PC-9 (cell line): ENCODE measurements around the gene SLC7A5. TPM values are rescaled to one million over a fixed set of nuclear protein-coding genes. Genes with fewer than 3 reads are reported as not detected.
"Not testable (repeated sequence)": the region's sequence is repeated elsewhere in the genome, so short reads cannot be mapped to it uniquely, and the experiment has no call there.

Source experiments
- BruUV-seq: library from RNA; stranded (reverse); fragments of 400-500 nt; replicated peaks from 2 replicates; lab custom pipeline; 2021; lab: Mats Ljungman, UMichigan
- CTCF ChIA-PET: fragments of 300-600 bp; sonication (Branson Sonifier 250); formaldehyde crosslinking; loops from one replicate; lab custom pipeline; 2022; ENCODE audit warnings: antibody characterized with exemption; lab: Charles Lee
- POLR2A ChIA-PET: fragments of 300-600 bp; sonication (Branson Sonifier 250); formaldehyde crosslinking; loops from one replicate; lab custom pipeline; 2022; ENCODE audit warnings: antibody characterized with exemption; ENCODE audit not compliant: unreplicated experiment; lab: Charles Lee
- DNase-seq, 2 experiments: peaks; one replicate each; pipeline versions ENCODE4 v3.0.0 to v3.0.0-alpha.2; 2015 to 2022; ENCODE audit warnings: mixed read lengths in 1 of 2
- H2AFZ ChIP-seq: fragments of 200-600 bp; sonication (generic); 2 replicates; pipeline ENCODE4 v1.8.1; 2017; ENCODE audit warnings: antibody characterized with exemption
- H3F3A ChIP-seq: fragments of 200-600 bp; sonication (generic); 2 replicates; pipeline ENCODE4 v1.8.1; 2017; ENCODE audit warnings: antibody characterized with exemption, mild to moderate bottlenecking, low read depth; ENCODE audit not compliant: insufficient read depth
- H3K27ac ChIP-seq: fragments of 200-600 bp; sonication (generic); 2 replicates; pipeline ENCODE4 v1.6.1; 2016; ENCODE audit warnings: mixed run types
- H3K27me3 ChIP-seq: fragments of 200-600 bp; sonication (generic); 2 replicates; pipeline ENCODE4 v1.6.1; 2016; ENCODE audit warnings: low read depth, mixed run types; ENCODE audit not compliant: insufficient read depth
- H3K36me3 ChIP-seq: fragments of 200-600 bp; sonication (generic); 2 replicates; pipeline ENCODE4 v1.6.1; 2016; ENCODE audit warnings: low read depth, mixed run types
- H3K4me1 ChIP-seq: fragments of 200-600 bp; sonication (generic); replicated peaks from 2 replicates; pipeline ENCODE4 v1.6.1; 2016; ENCODE audit warnings: mixed run types; ENCODE audit not compliant: insufficient read depth
- H3K4me2 ChIP-seq: fragments of 200-600 bp; sonication (generic); 2 replicates; pipeline ENCODE4 v1.6.1; 2017; ENCODE audit warnings: mixed run types
- H3K4me3 ChIP-seq: fragments of 200-600 bp; sonication (generic); 2 replicates; pipeline ENCODE4 v1.6.1; 2016; ENCODE audit warnings: mixed run types
- H3K79me2 ChIP-seq: fragments of 200-600 bp; sonication (generic); 2 replicates; pipeline ENCODE4 v1.6.1; 2017; ENCODE audit warnings: low read depth, mixed run types
- H3K9me2 ChIP-seq: fragments of 200-600 bp; sonication (generic); 2 replicates; pipeline ENCODE4 v1.8.1; 2017; ENCODE audit warnings: mild to moderate bottlenecking; ENCODE audit not compliant: insufficient read depth
- H3K9me3 ChIP-seq: fragments of 200-600 bp; sonication (generic); 2 replicates; pipeline ENCODE4 v1.8.1; 2016; ENCODE audit warnings: low read depth; ENCODE audit not compliant: insufficient read depth
- H4K20me1 ChIP-seq: fragments of 200-600 bp; sonication (generic); 2 replicates; pipeline ENCODE4 v1.8.1; 2017; ENCODE audit not compliant: insufficient read depth
- EZH2 ChIP-seq: fragments of 200-600 bp; sonication (generic); IDR thresholded peaks from 2 replicates; pipeline ENCODE4 v1.8.0; 2017; ENCODE audit warnings: antibody characterized with exemption, low read depth
- intact Hi-C: fragments of 100-400 bp; cut with micrococcal nuclease; formaldehyde crosslinking; loops from one replicate; pipeline ENCODE4 v1.10.0; 2022; ENCODE audit not compliant: unreplicated experiment
- total RNA-seq: library from RNA; stranded (reverse); gene quantifications from 2 replicates; pipeline ENCODE4 v1.2.3, GENCODE V29; 2021
- TF ChIP-seq, protein P1 (sequence below): fragments of 200-600 bp; sonication (generic); conservative IDR thresholded peaks from 2 replicates; pipeline ENCODE4 v1.6.1; 2017; ENCODE audit warnings: mixed run types, antibody characterized with exemption, mild to moderate bottlenecking, moderate library complexity

Gene SLC7A5
- total RNA-seq, 1 experiment from 2014 or later: 496 TPM

DNA sequence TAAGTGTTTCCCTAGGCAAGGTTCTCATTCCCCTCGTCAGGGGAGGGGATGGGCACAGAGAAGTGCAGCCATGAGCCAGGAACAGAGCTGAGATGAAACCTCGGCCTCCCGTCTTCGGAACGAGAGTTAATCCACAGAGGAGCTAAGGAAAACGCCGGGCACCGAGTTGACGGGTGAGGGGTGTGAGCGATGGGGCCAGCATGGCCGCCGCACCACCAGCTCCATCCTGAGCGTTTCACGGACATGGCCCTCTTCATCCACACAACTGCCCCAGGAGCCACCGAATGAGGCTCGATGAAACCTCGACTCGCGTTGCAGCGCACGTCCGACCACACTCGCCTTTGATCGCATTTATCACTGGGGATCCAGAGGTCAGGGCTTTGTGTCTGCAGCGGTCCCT is 45.5 kb upstream of the SLC7A5 start:
- H4K20me1 ChIP-seq: no peaks in the 10 kb centered on the region
- H3K9me2 ChIP-seq: no peaks in the 10 kb centered on the region
- no peak overlapping the region for H3K4me2 ChIP-seq
- peaks cover 7% of the 10 kb centered on the region; the same call in 1 of the 2 replicates for H3K27me3 ChIP-seq
- intact Hi-C loops: no loop called here
- no peak overlapping the region for H3K4me3 ChIP-seq
- no peaks in the 10 kb centered on the region for H3K9me3 ChIP-seq
- no peak overlapping the region for H2AFZ ChIP-seq
- CTCF ChIA-PET: no interaction called here
- no peaks in the 10 kb centered on the region for H3K79me2 ChIP-seq
- POLR2A ChIA-PET: no interaction called here
- no peaks in the 10 kb centered on the region; the same call in 1 of the 2 replicates for H3F3A ChIP-seq
- no peak for TF ChIP-seq EZH2
- TF ChIP-seq, protein P1, sequence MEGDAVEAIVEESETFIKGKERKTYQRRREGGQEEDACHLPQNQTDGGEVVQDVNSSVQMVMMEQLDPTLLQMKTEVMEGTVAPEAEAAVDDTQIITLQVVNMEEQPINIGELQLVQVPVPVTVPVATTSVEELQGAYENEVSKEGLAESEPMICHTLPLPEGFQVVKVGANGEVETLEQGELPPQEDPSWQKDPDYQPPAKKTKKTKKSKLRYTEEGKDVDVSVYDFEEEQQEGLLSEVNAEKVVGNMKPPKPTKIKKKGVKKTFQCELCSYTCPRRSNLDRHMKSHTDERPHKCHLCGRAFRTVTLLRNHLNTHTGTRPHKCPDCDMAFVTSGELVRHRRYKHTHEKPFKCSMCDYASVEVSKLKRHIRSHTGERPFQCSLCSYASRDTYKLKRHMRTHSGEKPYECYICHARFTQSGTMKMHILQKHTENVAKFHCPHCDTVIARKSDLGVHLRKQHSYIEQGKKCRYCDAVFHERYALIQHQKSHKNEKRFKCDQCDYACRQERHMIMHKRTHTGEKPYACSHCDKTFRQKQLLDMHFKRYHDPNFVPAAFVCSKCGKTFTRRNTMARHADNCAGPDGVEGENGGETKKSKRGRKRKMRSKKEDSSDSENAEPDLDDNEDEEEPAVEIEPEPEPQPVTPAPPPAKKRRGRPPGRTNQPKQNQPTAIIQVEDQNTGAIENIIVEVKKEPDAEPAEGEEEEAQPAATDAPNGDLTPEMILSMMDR: no peak
- no peak overlapping the region for H3K27ac ChIP-seq
- no peaks in the 10 kb centered on the region for H3K4me1 ChIP-seq
- DNase-seq: no peak
- BruUV-seq: no TSS peak
- H3K36me3 ChIP-seq: no peaks in the 10 kb centered on the region

DNA sequence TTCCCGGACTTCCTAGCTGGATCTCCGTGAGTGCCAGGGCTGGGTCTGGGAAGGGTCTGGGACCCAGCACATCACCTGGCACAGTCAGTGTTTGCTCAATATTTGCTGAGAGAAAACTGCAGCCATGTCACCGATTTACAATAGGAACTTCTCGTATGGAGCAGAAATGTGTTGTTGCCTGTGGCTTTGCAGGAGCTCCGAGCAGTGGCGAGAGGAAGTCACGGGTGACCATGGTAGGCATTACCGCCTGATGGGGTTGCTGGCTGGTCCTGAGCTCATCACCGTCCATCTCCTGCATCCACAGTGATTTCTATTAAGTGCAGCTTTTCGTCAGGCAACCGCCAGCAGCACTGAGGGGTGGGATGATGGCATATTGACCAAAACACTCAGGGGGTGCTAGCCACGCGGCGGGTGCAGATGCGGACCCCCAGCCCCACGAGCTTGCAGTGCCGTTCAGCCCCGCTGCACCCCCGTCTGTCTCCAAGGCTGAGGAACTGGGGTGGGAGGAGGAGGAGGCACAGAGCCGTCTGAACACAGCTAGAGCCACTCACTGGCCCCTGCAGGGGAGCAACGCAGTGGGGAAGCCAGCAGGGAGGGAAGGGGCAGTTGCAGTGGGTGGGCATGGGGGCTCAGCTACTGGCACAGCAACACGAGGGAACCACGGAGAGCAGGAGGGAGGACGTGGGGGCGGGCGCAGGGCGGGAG is 44.9 kb upstream of the SLC7A5 start:
- BruUV-seq, H3K4me1 ChIP-seq, DNase-seq, H2AFZ ChIP-seq, H4K20me1 ChIP-seq, POLR2A ChIA-PET, H3K27me3 ChIP-seq, H3F3A ChIP-seq, H3K9me2 ChIP-seq, H3K9me3 ChIP-seq, H3K27ac ChIP-seq, H3K4me2 ChIP-seq, H3K4me3 ChIP-seq, H3K79me2 ChIP-seq, H3K36me3 ChIP-seq, intact Hi-C loops: not testable (repeated sequence)
- CTCF ChIA-PET: interaction anchor here (0.6 kb wide), 1 partner anchor 499 kb away, joined by 13 read pairs; no protein-coding TSS in a partner anchor

DNA sequence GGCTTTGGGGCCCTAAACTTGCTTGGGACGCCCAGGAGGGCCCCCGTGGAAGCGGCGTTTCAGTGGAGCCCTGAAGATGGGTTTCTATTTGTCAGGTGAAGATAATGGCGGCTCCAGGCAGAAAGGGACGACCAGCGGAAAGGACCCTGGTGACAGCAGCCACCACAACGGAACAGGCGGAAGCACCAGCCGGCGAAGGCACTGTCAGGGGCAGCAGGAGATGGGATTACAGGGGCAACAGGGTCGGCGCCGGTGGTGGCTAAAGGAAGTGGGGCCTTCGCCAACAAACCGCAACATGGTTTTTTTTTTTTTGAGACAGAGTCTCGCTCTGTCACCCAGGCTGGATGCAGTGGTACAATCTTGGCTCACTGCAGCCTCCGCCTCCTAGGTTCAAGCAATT is 43.4 kb upstream of the SLC7A5 start:
- H3K4me1 ChIP-seq, H4K20me1 ChIP-seq, H3K9me2 ChIP-seq, H3K4me3 ChIP-seq, H3K79me2 ChIP-seq, H3K27me3 ChIP-seq, H3K4me2 ChIP-seq, H3K36me3 ChIP-seq, intact Hi-C loops, POLR2A ChIA-PET, H3F3A ChIP-seq, CTCF ChIA-PET, H3K27ac ChIP-seq, H3K9me3 ChIP-seq, BruUV-seq, H2AFZ ChIP-seq, DNase-seq: not testable (repeated sequence)

DNA sequence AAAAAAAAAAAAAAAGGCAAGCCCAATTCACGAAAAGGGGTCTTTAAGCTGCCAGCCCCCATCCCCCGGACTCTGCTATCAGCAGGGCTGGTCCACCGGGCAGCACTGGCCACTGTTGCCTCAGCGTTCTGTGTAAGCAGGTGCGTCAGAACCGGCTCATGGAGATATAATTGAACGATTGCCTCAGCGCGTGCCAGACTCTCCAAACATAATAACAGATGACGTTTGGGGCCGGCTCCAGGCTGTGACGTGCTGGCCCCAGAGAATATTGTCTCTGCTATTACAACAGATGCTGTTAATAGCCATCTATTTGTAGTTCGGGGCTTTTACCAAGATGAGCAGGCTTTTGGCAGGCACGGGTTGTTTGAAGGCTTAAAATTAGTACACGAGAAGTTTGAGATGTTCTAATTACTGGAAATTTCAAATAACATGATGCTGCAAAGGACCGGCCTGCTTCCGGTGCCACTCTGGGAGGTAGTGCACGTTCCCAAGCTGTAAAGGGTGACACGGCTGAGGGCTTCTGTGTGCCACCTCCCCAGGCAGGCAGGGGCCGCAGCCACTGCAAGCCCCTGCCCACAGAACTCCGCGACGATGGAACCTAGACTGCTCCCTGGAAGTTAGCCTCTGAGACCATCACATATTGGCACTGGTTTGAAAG is 41.9 kb upstream of the SLC7A5 start:
- intact Hi-C loops, H4K20me1 ChIP-seq, H3F3A ChIP-seq, BruUV-seq, CTCF ChIA-PET, H3K4me2 ChIP-seq, H3K27ac ChIP-seq, H3K36me3 ChIP-seq, H2AFZ ChIP-seq, H3K9me2 ChIP-seq, H3K4me1 ChIP-seq, H3K4me3 ChIP-seq, H3K79me2 ChIP-seq, DNase-seq, H3K9me3 ChIP-seq, POLR2A ChIA-PET: not testable (repeated sequence)
- H3K27me3 ChIP-seq: peaks cover 15% of the 10 kb centered on the region
